Measurements from ENCODE around the gene OR7D2.

Gene OR7D2
- 0 to 1.3 (median 0.02) reads per million in 17 experiments for total RNA-seq

- DNase-seq = no peak
Observed at GRCh38 chr19:9178901-9179300, at the start of gene OR7D2. OR7D2 (plus strand) TSS chr19:9178979; CDS start chr19:9185782, 6,803 bp downstream.

- peak; percentile 34 to 71 (median 58) for DNase-seq
Observed at GRCh38 chr19:9130965-9131364, 47.8 kb upstream of the OR7D2 start.

- no peak for DNase-seq
Observed at GRCh38 chr19:9132422-9132821, 46.4 kb upstream of the OR7D2 start.

GRCh38 chr19:9139609-9140158 lies 39.1 kb upstream of the OR7D2 start:
- DNase-seq = peak in 1 of 4 experiments; percentile 5

- DNase-seq = peak; percentile 95 to 98 (median 96)
Observed at GRCh38 chr19:9140159-9140874, 38.5 kb upstream of the OR7D2 start, which contains the start of gene ZNF317. ZNF317 (plus strand) TSS chr19:9140397; CDS start chr19:9156017, 15,620 bp downstream.

- peak in 2 of 4 experiments; percentile 20 to 25 for DNase-seq
Observed at GRCh38 chr19:9144920-9145319, 33.9 kb upstream of the OR7D2 start.

GRCh38 chr19:9146882-9147281 lies 31.9 kb upstream of the OR7D2 start:
- DNase-seq = peak in 1 of 4 experiments; percentile 9

GRCh38 chr19:9148697-9149096 lies 30.1 kb upstream of the OR7D2 start:
- no peak for DNase-seq

GRCh38 chr19:9149997-9150396 lies 28.8 kb upstream of the OR7D2 start:
- no peak for DNase-seq

- DNase-seq = no peak
Observed at GRCh38 chr19:9150650-9151049, 28.1 kb upstream of the OR7D2 start.

- no peak for DNase-seq
Observed at GRCh38 chr19:9151367-9151766, 27.4 kb upstream of the OR7D2 start.

- DNase-seq = no peak
Observed at GRCh38 chr19:9155591-9155990, 23.2 kb upstream of the OR7D2 start.

DNA sequence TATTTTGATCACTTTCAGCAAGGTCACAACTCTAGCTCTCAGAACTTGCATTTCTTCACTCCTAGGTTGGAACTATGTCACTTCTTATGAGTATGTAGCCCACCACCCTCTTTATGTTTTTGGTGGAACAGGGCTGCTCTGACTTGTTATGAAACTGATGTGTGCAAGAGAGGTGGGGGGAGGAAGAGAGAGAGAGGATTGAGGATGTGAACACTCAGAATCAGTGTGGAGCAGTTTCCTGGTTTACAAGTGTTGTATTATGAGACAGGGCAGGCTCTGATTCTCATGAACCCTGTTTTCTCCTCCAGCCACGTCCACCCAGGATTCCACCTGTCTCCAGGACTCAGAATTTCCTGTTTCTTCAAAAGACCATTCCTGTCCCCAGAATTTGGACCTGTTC lies 22.5 kb upstream of the OR7D2 start:
- DNase-seq = no peak

DNA sequence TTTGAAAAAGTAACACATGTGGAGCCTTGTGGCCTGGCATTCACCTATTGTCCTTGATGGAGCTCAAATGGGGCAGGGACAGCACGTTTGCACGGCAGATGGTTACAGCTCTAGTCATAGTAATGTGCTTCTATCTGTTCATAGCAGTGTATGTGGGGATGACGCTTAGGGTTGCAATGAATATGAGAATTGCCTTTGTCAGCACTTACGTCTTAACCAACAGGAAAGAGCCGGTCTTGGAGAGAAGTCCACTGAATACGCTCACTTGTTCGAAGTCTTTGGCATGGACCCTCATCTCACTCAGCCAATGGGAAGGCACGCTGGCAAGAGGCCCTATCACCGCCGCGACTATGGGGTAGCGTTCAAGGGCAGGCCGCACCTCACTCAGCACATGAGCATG lies 18.9 kb upstream of the OR7D2 start:
- DNase-seq = no peak

DNA sequence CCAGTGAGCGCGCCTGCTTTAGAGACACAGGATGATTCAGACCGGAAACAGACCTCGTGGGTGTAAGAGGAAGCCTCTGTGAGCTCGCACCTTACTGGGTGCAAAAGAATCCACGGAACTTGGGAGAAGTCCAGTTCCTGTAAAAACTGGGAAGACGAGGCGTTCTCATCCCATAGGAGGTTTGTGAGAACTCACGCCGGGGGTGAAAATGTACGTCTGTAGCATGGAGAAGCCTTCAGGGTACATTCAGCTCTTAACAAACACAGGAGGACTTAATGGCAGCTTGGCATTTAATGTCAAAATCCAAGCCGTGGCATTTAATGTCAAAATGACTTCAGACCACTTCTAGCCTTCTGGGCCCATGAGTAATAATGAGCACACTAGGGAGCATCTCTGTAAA lies 17.4 kb upstream of the OR7D2 start:
- no peak for DNase-seq

DNA sequence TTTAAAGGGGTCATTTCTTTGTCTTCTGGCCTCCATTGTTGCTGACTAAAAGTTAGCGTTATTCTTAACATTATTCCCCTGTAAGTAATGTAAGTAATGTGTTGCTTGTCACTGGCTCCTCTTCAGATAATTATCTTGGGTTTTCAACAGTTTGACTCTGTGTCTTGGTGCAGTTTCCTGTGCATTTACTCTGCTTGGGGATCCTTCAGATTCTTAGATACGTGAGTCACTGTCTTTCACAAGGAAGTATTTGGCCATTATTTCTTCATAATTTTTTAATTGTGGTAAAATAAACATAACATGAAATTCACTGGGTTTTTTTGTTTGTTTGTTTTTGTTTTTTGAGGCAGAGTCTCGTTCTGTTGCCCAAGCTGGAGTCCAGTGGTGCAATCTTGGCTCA lies 13.5 kb upstream of the OR7D2 start:
- DNase-seq = no peak

- DNase-seq = peak; percentile 6 to 60 (median 23)
Observed at GRCh38 chr19:9166846-9167245, 11.9 kb upstream of the OR7D2 start.

DNA sequence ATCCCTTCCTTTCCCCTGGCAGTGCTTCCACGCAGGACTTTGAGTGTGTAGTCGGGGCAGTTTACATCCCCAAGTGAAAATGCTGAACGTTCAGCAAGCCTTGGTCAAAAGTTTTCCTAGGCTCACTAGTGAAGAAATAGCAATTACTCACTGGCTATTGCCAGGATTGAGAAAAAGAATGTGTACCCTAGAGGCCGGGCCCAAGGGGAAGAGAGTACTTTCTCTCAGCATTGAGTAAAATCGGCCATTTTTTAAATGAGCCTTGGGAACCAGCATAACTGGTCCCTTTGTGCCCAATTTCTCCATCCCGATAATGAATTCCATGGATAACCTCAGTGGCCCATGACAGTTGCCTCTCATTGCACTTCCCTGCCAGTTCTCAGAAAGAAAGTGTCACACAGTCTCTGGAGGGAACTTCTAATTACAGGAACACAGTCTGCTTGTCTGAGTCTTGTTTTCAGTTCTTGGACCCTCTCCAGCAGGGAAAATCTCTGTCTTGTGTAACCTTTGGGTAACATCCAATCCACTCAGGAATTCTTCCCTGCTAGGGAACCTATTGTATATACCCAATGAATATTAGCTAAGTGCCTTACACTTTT lies 7.3 kb upstream of the OR7D2 start:
- DNase-seq = no peak

- DNase-seq = no peak
Observed at GRCh38 chr19:9175326-9175725, 3.5 kb upstream of the OR7D2 start.

GRCh38 chr19:9183000-9183399 lies 4.2 kb downstream of the OR7D2 start:
- DNase-seq = no peak

DNA sequence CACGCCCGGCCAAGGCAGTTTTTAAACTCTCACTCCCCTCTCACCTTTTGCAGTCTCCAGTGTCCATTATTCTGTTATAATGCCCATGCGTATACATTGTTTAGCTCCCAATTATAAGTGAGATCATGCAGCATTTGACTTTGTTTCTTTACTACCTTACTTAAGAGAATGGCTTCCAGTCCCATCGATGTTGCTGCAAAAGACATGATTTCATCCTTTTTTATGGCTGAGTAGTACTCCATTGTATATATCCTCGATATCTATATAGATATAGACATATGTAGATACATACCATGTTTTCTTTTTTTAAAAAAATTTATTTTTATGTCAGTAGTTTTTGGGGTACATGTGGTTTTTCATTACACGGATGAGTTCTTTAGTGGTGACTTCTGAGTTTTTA lies 8.4 kb downstream of the OR7D2 start:
- DNase-seq = no peak

DNA sequence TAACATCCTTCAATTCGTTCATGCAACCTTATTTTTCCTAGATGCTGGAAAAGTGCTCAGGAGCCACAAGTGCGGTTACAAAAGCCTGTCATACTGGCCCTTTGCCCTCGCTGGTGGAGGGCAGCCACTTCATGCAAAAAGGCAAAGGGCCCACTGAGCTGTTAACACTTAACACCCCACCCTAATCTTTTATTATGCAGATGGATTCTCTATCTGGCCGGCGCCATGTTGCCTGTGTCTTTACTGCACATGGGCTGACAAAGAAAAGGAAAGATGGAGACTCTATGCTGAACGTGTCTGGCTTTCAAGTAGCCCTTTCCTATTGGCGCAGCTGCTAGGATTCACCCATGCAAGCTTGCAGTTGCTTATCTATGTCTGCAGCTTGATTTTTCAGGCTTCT lies 10.8 kb downstream of the OR7D2 start:
- no peak for DNase-seq

GRCh38 chr19:9198044-9198443 lies 19.3 kb downstream of the OR7D2 start:
- peak; percentile 15 to 59 (median 44) for DNase-seq
